CD4-positive, alpha-beta T cell (primary cell): Measurements from ENCODE around the gene UPF2. TPM values are rescaled to one million over a fixed set of nuclear protein-coding genes. Genes with fewer than 3 reads are reported as not detected.
A peak's percentile ranks its signal among the peaks of the same experiment; 100 is the strongest.
"Not testable (repeated sequence)": the region's sequence is repeated elsewhere in the genome, so short reads cannot be mapped to it uniquely, and the experiment has no call there.

Experiments used
- ATAC-seq: fragments of 200-7000 bp; cut with Tn5 transposase; one replicate; pipeline ENCODE4 v1.10.0; 2022; ENCODE audit warnings: mild to moderate bottlenecking; ENCODE audit not compliant: poor library complexity
- CTCF ChIA-PET: fragments of 350-600 bp; sonication (Branson Sonifier 250); formaldehyde crosslinking; loops from one replicate; lab custom pipeline; 2021; ENCODE audit warnings: antibody characterized with exemption, inconsistent platforms; lab: Charles Lee
- POLR2A ChIA-PET: fragments of 350-600 bp; sonication (Branson Sonifier 250); formaldehyde crosslinking; loops from one replicate; lab custom pipeline; 2021; ENCODE audit warnings: antibody characterized with exemption, inconsistent platforms; lab: Charles Lee
- DNase-seq, 14 experiments: peaks; one replicate each; pipeline ENCODE4 v3.0.0-alpha.2; 2013 to 2020; ENCODE audit warnings: mixed read lengths in 2 of 14
- H3K27ac ChIP-seq, 2 donors: one replicate each; pipeline versions ENCODE4 v1.5.1 to v1.7.0; 2013; ENCODE audit warnings: low read length in 2 of 2, low read depth in 1 of 2, mild to moderate bottlenecking in 1 of 2
- H3K27me3 ChIP-seq, 2 experiments: 1 replicate in 1 of 2; 2 replicates in 1 of 2; pipeline versions ENCODE4 v1.6.1 to v1.7.0; 2013; ENCODE audit warnings: low read length in 2 of 2, control low read depth in 1 of 2, mild to moderate bottlenecking in 1 of 2, moderate library complexity in 1 of 2; ENCODE audit not compliant: insufficient read depth in 2 of 2, control insufficient read depth in 1 of 2
- H3K36me3 ChIP-seq: one replicate; pipeline ENCODE4 v1.6.1; 2013; ENCODE audit warnings: low read length, control low read depth; ENCODE audit not compliant: insufficient read depth
- H3K4me1 ChIP-seq: one replicate; pipeline ENCODE4 v1.6.1; 2013; ENCODE audit warnings: low read length, control low read depth; ENCODE audit not compliant: insufficient read depth
- H3K4me3 ChIP-seq: one replicate; pipeline ENCODE4 v1.5.1; 2013; ENCODE audit warnings: mild to moderate bottlenecking, low read length, moderate library complexity
- H3K9me3 ChIP-seq, 2 experiments: 1 replicate in 1 of 2; 2 replicates in 1 of 2; pipeline versions ENCODE4 v1.6.1 to v1.7.0; 2013; ENCODE audit warnings: low read length in 2 of 2, mild to moderate bottlenecking in 2 of 2, control low read depth in 1 of 2, moderate library complexity in 1 of 2; ENCODE audit not compliant: control insufficient read depth in 1 of 2, insufficient read depth in 1 of 2
- H3K27ac Mint-ChIP-seq: one replicate; pipeline ENCODE4 v1.8.0; 2020; ENCODE audit warnings: mixed read lengths
- H3K27me3 Mint-ChIP-seq: one replicate; pipeline ENCODE4 v1.8.0; 2021; ENCODE audit warnings: mixed read lengths
- H3K36me3 Mint-ChIP-seq: one replicate; pipeline ENCODE4 v1.8.0; 2021; ENCODE audit warnings: low read depth, mixed read lengths
- H3K4me1 Mint-ChIP-seq: one replicate; pipeline ENCODE4 v1.8.0; 2021; ENCODE audit warnings: low read depth, mixed read lengths
- H3K4me3 Mint-ChIP-seq: one replicate; pipeline ENCODE4 v1.8.0; 2020; ENCODE audit warnings: mild to moderate bottlenecking, mixed read lengths
- H3K9me3 Mint-ChIP-seq: one replicate; pipeline ENCODE4 v1.8.0; 2020; ENCODE audit warnings: mixed read lengths
- CTCF ChIP-seq: fragments of 200-600 bp; IDR thresholded peaks from one replicate; pipeline ENCODE4 v1.8.0; 2022; ENCODE audit warnings: antibody characterized with exemption, mild to moderate bottlenecking
- intact Hi-C, 2 experiments: fragments of 100-400 bp; cut with DNase I in 1 of 2; cut with micrococcal nuclease in 1 of 2; formaldehyde crosslinking; loops; one replicate each; pipeline versions ENCODE4 v1.15.1 to v1.9.0; 2023 to 2025; cut with DNase I, micrococcal nuclease
- total RNA-seq, 174 experiments: library from RNA in 2 of 174; stranded (reverse) in 2 of 174; gene quantifications; one replicate each; pipeline ENCODE4 v1.2.3 and lab custom pipeline; 2021 to 2026

Gene UPF2
- total RNA-seq, 2 experiments from 2014 or later, result 14.5 to 15.3 TPM

- no peak for ATAC-seq
- Histone ChIP-seq H3K27ac (no peak overlapping the region), H3K27me3 (no peaks in the 10 kb centered on the region), H3K4me1 (peaks cover 8% of the 10 kb centered on the region), H3K4me3 (no peak overlapping the region), H3K9me3 (no peaks in the 10 kb centered on the region), H3K36me3 (peaks cover 8% of the 10 kb centered on the region)
- no peak overlapping the region for H3K27ac Mint-ChIP-seq
- H3K36me3 Mint-ChIP-seq, result peaks cover 7% of the 10 kb centered on the region
- DNase-seq, result no peak
- ChIA-PET POLR2A (interaction anchor here (0.8 kb wide), 1 partner anchor 8 kb away, joined by 3 read pairs; no protein-coding TSS in a partner anchor), CTCF (no interaction called here)
- H3K4me3 Mint-ChIP-seq, result no peak overlapping the region
- no peaks in the 10 kb centered on the region for H3K9me3 Mint-ChIP-seq
- intact Hi-C loops, result no loop called here
- peaks cover 13% of the 10 kb centered on the region for H3K4me1 Mint-ChIP-seq
- H3K27me3 Mint-ChIP-seq, result no peaks in the 10 kb centered on the region
- no peak for TF ChIP-seq CTCF
Measured at GRCh38 chr10:12073526-12073925, 30.9 kb upstream of the UPF2 start.

- H3K36me3 ChIP-seq, H3K4me3 ChIP-seq, H3K36me3 Mint-ChIP-seq, H3K27ac Mint-ChIP-seq, H3K27ac ChIP-seq, CTCF ChIA-PET, H3K27me3 Mint-ChIP-seq, DNase-seq, POLR2A ChIA-PET, ATAC-seq, H3K9me3 Mint-ChIP-seq, H3K9me3 ChIP-seq, intact Hi-C loops, H3K27me3 ChIP-seq: not testable (repeated sequence)
- Mint-ChIP-seq H3K4me3 (peak overlapping the region; percentile 62), H3K4me1 (peaks cover 16% of the 10 kb centered on the region)
- peaks cover 15% of the 10 kb centered on the region for H3K4me1 ChIP-seq
Measured at GRCh38 chr10:12071441-12071840, 28.8 kb upstream of the UPF2 start.

DNA sequence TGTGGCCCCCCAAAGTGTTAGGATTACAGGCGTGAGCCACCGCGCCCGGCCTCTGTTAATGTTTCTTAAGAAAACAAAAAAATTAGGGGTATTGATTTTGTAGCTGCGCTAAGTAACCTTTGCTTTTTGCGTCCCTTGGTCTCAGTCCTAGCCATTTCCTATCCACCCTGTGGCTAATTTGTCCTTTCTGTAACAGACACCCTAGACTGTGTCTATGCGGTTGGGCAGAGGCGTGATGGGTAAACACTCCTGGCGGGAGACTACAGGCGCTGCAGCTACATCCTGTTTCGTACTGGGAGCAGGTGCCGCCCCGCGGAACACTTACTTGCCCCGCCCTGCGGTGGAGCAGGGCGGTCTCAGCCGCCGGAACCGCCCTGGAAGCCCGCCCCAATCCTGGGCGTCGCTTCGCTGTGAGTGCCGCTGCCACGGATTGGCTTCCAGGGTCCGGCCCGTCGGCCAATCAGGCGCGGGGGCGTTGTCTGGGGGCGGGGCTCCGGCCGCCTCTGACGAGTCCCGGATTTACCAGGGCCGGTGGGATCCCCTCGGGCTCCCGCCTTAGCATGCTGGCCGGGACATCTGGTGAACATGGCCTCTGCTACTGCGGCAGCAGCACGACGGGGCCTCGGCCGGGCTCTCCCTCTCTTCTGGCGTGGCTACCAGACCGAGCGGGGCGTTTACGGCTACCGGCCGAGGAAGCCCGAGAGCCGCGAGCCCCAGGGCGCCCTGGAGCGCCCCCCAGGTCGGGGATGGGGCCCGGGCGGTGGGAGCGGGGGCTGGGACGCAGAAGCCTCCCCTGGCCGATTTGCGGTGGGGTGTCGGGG is 26.1 kb upstream of the UPF2 start, which contains the start of gene DHTKD1:
DHTKD1 (plus strand) TSS at position 506 of the 821 bp plus-strand sequence; CDS start at position 586, 80 bp downstream.
- Mint-ChIP-seq H3K27me3 (no peaks in the 10 kb centered on the region), H3K4me3 (peak within 1 kb of the TSS; percentile 91), H3K4me1 (peaks cover 16% of the 10 kb centered on the region), H3K36me3 (no peaks in the 10 kb centered on the region), H3K9me3 (no peaks in the 10 kb centered on the region), H3K27ac (peak within 1 kb of the TSS; percentile 95)
- H3K4me1 ChIP-seq, result peaks cover 15% of the 10 kb centered on the region
- H3K9me3 ChIP-seq, result no peaks in the 10 kb centered on the region
- ChIA-PET POLR2A (interaction anchor here (4.5 kb wide), 1 partner anchor 27 kb away, joined by 55 read pairs; the partner anchor contains the start of gene UPF2), CTCF (interaction anchor here (0.7 to 2.1 kb wide), 4 partner anchors 26 to 1031 kb away, joined by 3 to 10 read pairs (median 3); partner anchors contain the start of genes OPTN and UPF2)
- no peaks in the 10 kb centered on the region for H3K36me3 ChIP-seq
- peak; percentile 27 for TF ChIP-seq CTCF
- peak; percentile 95 to 99 (median 98) for DNase-seq
- intact Hi-C loops, result loop anchor here (1.0 to 10.0 kb wide), 6 partner anchors 25 to 1234 kb away; partner anchors contain the start of genes SEC61A2 (in 2 of the 2), CDC123 (in 1 of the 2), NUDT5 (in 1 of the 2) and PHYH (in 1 of the 2)
- peak within 1 kb of the TSS; percentile 73 to 78 for H3K27ac ChIP-seq
- ATAC-seq, result peak; percentile 98
- H3K27me3 ChIP-seq, result no peaks in the 10 kb centered on the region
- peak within 1 kb of the TSS; percentile 85 for H3K4me3 ChIP-seq
